ENCODE results near the gene MAP3K3. TPM values are rescaled to one million over a fixed set of nuclear protein-coding genes. Genes with fewer than 3 reads are reported as not detected.

Gene MAP3K3
- total and polyA plus RNA-seq, 10 donors, result 12.2 to 125 (median 87.9) TPM

DNA sequence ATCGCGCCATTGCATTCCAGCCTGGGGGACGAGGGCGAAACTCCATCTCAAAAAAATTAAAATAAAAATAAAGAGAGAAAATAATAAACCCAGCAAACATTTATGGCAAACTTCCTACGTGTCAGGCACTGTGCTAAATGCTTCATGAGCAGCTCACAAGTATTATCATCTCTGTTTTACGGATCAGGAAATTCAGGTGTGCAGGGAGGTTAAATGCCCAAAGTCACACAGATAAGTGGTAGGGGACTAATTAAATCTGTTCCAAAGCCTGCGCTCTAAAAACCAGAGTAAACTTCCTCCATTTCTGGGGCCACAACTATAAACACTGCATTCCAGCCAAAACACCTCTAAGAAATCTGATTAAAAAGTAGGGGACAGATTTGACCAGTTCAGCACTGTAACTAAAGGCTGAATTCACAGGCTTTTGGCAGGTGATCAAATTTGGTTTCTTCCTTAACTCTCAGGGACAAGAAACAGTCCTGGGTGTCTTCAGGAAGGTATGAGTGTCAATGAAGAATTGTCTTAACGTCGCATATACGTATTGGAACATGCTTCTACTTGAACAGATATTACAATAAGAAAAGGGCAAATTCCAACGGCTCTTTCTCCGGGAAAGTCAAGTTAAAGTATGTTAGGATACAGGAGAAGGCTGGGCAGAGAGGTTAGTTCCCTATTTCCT lies 118.4 kb downstream of the MAP3K3 start:
- DNase-seq, result no peak
- Histone ChIP-seq H3K27me3 (replicated peaks in 1 of 7) (no peaks in the 10 kb centered on the region), H3K36me3 (peaks cover 0 to 14% (median 6%) of the 10 kb centered on the region in 6 donors), H3K9me3 (no peaks in the 10 kb centered on the region), H3K27ac (peak overlapping the region; percentile 80 to 99 (median 98)), H3K4me1 (peaks cover 7 to 69% (median 16%) of the 10 kb centered on the region in 6 donors), H3K4me3 (peak overlapping the region; percentile 52 to 96 (median 80))
- TF ChIP-seq, protein P1, sequence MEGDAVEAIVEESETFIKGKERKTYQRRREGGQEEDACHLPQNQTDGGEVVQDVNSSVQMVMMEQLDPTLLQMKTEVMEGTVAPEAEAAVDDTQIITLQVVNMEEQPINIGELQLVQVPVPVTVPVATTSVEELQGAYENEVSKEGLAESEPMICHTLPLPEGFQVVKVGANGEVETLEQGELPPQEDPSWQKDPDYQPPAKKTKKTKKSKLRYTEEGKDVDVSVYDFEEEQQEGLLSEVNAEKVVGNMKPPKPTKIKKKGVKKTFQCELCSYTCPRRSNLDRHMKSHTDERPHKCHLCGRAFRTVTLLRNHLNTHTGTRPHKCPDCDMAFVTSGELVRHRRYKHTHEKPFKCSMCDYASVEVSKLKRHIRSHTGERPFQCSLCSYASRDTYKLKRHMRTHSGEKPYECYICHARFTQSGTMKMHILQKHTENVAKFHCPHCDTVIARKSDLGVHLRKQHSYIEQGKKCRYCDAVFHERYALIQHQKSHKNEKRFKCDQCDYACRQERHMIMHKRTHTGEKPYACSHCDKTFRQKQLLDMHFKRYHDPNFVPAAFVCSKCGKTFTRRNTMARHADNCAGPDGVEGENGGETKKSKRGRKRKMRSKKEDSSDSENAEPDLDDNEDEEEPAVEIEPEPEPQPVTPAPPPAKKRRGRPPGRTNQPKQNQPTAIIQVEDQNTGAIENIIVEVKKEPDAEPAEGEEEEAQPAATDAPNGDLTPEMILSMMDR (IDR thresholded peaks at IDR 0.05 in 8 of 11, conservative IDR thresholded peaks at IDR 0.05 in 3 of 11), result no peak
- 34 to 39% (median 37%) methylated on average over 12 of the region's 12 CpGs for WGBS, 5 donors
- intact Hi-C loops (cut with DNase I; ENCODE audit: low total_unique reads), result loop anchor here (10.0 kb wide), 1 partner anchor 46 kb away; no protein-coding TSS in a partner anchor

DNA sequence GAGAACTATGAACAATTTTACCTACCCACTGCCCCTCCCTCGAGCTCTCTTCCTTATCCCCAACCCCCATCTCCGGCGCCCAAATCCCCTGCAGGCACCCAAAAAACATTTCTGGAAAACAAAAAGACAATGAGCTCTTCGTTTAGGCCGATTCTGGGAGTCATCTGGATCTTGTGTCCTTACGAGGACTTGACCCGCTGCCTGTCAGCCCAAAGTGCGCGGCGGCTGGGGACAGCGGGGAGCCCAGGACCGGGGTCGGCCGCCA lies 118.9 kb downstream of the MAP3K3 start:
- Histone ChIP-seq H3K36me3 (peaks cover 0 to 14% (median 11%) of the 10 kb centered on the region in 6 donors), H3K27me3 (replicated peaks in 1 of 7) (no peaks in the 10 kb centered on the region), H3K27ac (peak overlapping the region; percentile 80 to 99 (median 98)), H3K9me3 (no peaks in the 10 kb centered on the region), H3K4me3 (peak overlapping the region; percentile 52 to 96 (median 80)), H3K4me1 (peaks cover 7 to 64% (median 16%) of the 10 kb centered on the region in 6 donors)
- intact Hi-C loops (cut with DNase I; ENCODE audit: low total_unique reads), result loop anchor here (10.0 kb wide), 1 partner anchor 46 kb away; no protein-coding TSS in a partner anchor
- DNase-seq, result no peak
- TF ChIP-seq POLR2A (IDR thresholded peaks at IDR 0.05), result no peak
- TF ChIP-seq, protein P1 (IDR thresholded peaks at IDR 0.05 in 8 of 11, conservative IDR thresholded peaks at IDR 0.05 in 3 of 11), result no peak
- TF ChIP-seq POLR2AphosphoS5 (IDR thresholded peaks at IDR 0.05), result no peak
- WGBS, 5 donors, result 0 to 1% (median 0%) methylated on average over 14 of the region's 14 CpGs

DNA sequence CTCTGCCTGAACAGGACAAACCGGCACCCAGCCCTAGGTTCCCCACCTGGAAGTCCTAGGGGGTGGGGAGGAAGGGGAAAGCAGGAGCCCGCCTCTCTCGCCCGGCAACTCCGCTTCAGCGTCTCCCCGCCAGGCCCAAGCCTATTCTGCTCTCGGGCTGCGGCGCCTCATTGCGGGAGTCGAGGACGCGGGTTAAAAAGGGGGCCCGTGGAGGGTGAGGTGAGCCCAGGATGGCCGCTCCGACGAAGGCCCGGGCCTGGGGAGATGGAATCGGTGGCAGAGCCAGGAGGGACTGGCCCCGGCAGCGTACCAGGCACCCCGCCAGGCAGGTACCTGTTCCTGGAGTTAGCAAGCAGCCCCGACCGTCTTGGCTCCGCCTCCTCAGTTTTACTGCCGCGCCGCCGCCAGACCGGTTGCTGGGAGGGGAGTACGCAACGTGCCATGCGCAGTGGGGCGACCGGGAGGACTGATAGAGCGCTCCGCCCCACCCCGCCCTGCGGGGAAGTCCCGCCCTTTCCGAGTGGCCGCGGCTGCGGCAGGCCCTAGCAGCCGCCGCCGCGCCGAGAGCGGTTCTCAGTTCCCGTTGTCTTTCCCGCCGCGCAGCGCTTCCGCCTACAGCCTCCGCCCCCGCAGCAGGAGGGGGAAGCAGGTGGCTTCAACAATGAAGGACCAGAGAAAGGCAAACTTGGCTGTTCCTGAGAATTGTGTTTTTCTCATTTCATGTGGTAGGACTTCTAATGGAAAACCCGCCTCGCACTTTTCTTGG lies 119.4 kb downstream of the MAP3K3 start, which contains the start of gene STRADA:
Gene STRADA (minus strand): TSS at position 392 of the 766 bp plus-strand sequence. CDS start 13,430 bp downstream, outside the sequence.
- WGBS, 5 donors, result 0 to 2% (median 0%) methylated on average over 35 to 61 of the region's 61 CpGs
- peaks cover 0 to 19% (median 15%) of the 10 kb centered on the region in 6 donors for H3K36me3 ChIP-seq
- no peaks in the 10 kb centered on the region for H3K9me3 ChIP-seq
- peaks cover 7 to 65% (median 16%) of the 10 kb centered on the region in 6 donors for H3K4me1 ChIP-seq
- peak within 1 kb of the TSS; percentile 80 to 99 (median 98) for H3K27ac ChIP-seq
- H3K27me3 ChIP-seq (replicated peaks in 1 of 7), result no peaks in the 10 kb centered on the region
- peak; percentile 100 for DNase-seq
- peak; percentile 95 to 98 (median 97) for TF ChIP-seq POLR2AphosphoS5 (IDR thresholded peaks at IDR 0.05)
- peak; percentile 47 to 83 (median 79) for TF ChIP-seq POLR2A (IDR thresholded peaks at IDR 0.05)
- TF ChIP-seq, protein P1 (IDR thresholded peaks at IDR 0.05 in 8 of 11, conservative IDR thresholded peaks at IDR 0.05 in 3 of 11), result peak in 4 of 11 experiments; percentile 5 to 40 (median 16)
- H3K4me3 ChIP-seq, result peak within 1 kb of the TSS; percentile 52 to 96 (median 80)
- intact Hi-C loops (cut with DNase I; ENCODE audit: low total_unique reads), result loop anchor here (10.0 kb wide), 1 partner anchor 47 kb away; no protein-coding TSS in a partner anchor

Small RNA genes lying within 50 kb of the gene (small RNA-seq; reads per million reads assigned to genes)
- gene RNU6-288P, result 0 reads per million in 4 donors

Other genes starting within 250 kb of the MAP3K3 start
- gene CYB561, start 176.1 kb upstream of the MAP3K3 start, total RNA-seq, result 10 to 100 TPM; 10.1 to 36.4 (median 13.6) TPM
- gene CYB561, start 176.1 kb upstream of the MAP3K3 start, polyA plus RNA-seq, result 1 to 10 TPM; 2.6 to 6.6 (median 4.0) TPM
- 10 to 100 TPM in 4 of 7 donors, 1 to 10 TPM in 3; 6.1 to 17.3 (median 10.1) TPM for gene ACE, start 145.4 kb upstream of the MAP3K3 start, total RNA-seq
- 1 to 10 TPM in 2 of 3 donors, under 1 TPM in 1; 0.61 to 5.1 (median 1.3) TPM for gene ACE, start 145.4 kb upstream of the MAP3K3 start, polyA plus RNA-seq
- gene KCNH6, start 99.1 kb upstream of the MAP3K3 start, total RNA-seq, result not detected
- gene KCNH6, start 99.1 kb upstream of the MAP3K3 start, polyA plus RNA-seq, result not detected
- gene DCAF7, start 71.9 kb upstream of the MAP3K3 start, total RNA-seq, result 10 to 100 TPM; 52.1 to 87.5 (median 73.7) TPM
- 10 to 100 TPM; 15.9 to 21.6 (median 18.4) TPM for gene DCAF7, start 71.9 kb upstream of the MAP3K3 start, polyA plus RNA-seq
- 10 to 100 TPM; 10.6 to 16.8 (median 14.9) TPM for gene TACO1, start 21.5 kb upstream of the MAP3K3 start, total RNA-seq
- 10 to 100 TPM; 14.6 to 19.1 (median 16.9) TPM for gene TACO1, start 21.5 kb upstream of the MAP3K3 start, polyA plus RNA-seq
- 100 to 1,000 TPM; 211 to 381 (median 249) TPM for gene LIMD2, start 77.7 kb downstream of the MAP3K3 start, total RNA-seq
- 100 to 1,000 TPM; 414 to 554 (median 480) TPM for gene LIMD2, start 77.7 kb downstream of the MAP3K3 start, polyA plus RNA-seq
- gene STRADA, start 119.4 kb downstream of the MAP3K3 start, total RNA-seq, result 10 to 100 TPM; 43.9 to 72.0 (median 60.7) TPM
- 10 to 100 TPM; 20.5 to 31.3 (median 26.6) TPM for gene STRADA, start 119.4 kb downstream of the MAP3K3 start, polyA plus RNA-seq
- 10 to 100 TPM; 50.7 to 74.0 (median 63.6) TPM for gene CCDC47, start 151.2 kb downstream of the MAP3K3 start, total RNA-seq
- gene CCDC47, start 151.2 kb downstream of the MAP3K3 start, polyA plus RNA-seq, result 10 to 100 TPM in 2 of 3 donors, 1 to 10 TPM in 1; 8.9 to 15.7 (median 13.1) TPM
- 100 to 1,000 TPM; 107 to 136 (median 126) TPM for gene DDX42, start 151.8 kb downstream of the MAP3K3 start, total RNA-seq
- 10 to 100 TPM; 45.0 to 70.5 (median 61.8) TPM for gene DDX42, start 151.8 kb downstream of the MAP3K3 start, polyA plus RNA-seq
- gene PSMC5, start 205.0 kb downstream of the MAP3K3 start, total RNA-seq, result 100 to 1,000 TPM in 2 of 7 donors, 10 to 100 TPM in 5; 74.5 to 102 (median 97.2) TPM
- 100 to 1,000 TPM; 135 to 175 (median 147) TPM for gene PSMC5, start 205.0 kb downstream of the MAP3K3 start, polyA plus RNA-seq
- gene FTSJ3, start 205.2 kb downstream of the MAP3K3 start, total RNA-seq, result 10 to 100 TPM; 26.1 to 45.7 (median 37.7) TPM
- gene FTSJ3, start 205.2 kb downstream of the MAP3K3 start, polyA plus RNA-seq, result 10 to 100 TPM; 13.5 to 22.9 (median 16.3) TPM
- 100 to 1,000 TPM in 3 of 7 donors, 10 to 100 TPM in 4; 76.5 to 154 (median 95.7) TPM for gene SMARCD2, start 220.3 kb downstream of the MAP3K3 start, total RNA-seq
- 10 to 100 TPM; 47.3 to 84.8 (median 57.9) TPM for gene SMARCD2, start 220.3 kb downstream of the MAP3K3 start, polyA plus RNA-seq